OCI-LY1 (cell line): ENCODE data around the gene ANKRD40CL.

ENCODE experiments used
- H2AFZ ChIP-seq: fragments of 200-600 bp; sonication (generic), shearing (Covaris generic); 2 replicates; pipeline ENCODE4 v1.6.0; 2014; ENCODE audit warnings: antibody characterized with exemption, mild to moderate bottlenecking, low read length
- H3F3A ChIP-seq: fragments of 200-600 bp; sonication (generic), shearing (Covaris generic); 2 replicates; pipeline ENCODE4 v1.6.0; 2014; ENCODE audit warnings: mild to moderate bottlenecking, antibody characterized with exemption, low read length, moderate library complexity; ENCODE audit not compliant: insufficient read depth
- H3K27ac ChIP-seq: fragments of 200-600 bp; sonication (generic); 2 replicates; pipeline ENCODE4 v1.5.1; 2014; ENCODE audit warnings: low read length, mixed run types, mild to moderate bottlenecking, low read depth; ENCODE audit not compliant: poor library complexity, severe bottlenecking
- H3K27me3 ChIP-seq: fragments of 200-600 bp; sonication (generic); 2 replicates; pipeline ENCODE4 v1.6.0; 2014; ENCODE audit warnings: antibody characterized with exemption, mild to moderate bottlenecking, low read length, moderate library complexity; ENCODE audit not compliant: insufficient read depth
- H3K36me3 ChIP-seq: fragments of 200-600 bp; sonication (generic); 2 replicates; pipeline ENCODE4 v1.6.1; 2014; ENCODE audit warnings: mild to moderate bottlenecking, antibody characterized with exemption, low read length, moderate library complexity, mixed read lengths; ENCODE audit not compliant: insufficient read depth
- H3K4me1 ChIP-seq: fragments of 200-600 bp; sonication (generic); 2 replicates; pipeline ENCODE4 v1.5.1; 2014; ENCODE audit warnings: mild to moderate bottlenecking, low read length, moderate library complexity; ENCODE audit not compliant: insufficient read depth, severe bottlenecking
- H3K4me2 ChIP-seq: fragments of 200-600 bp; sonication (generic), shearing (Covaris generic); 2 replicates; pipeline ENCODE4 v1.6.1; 2014; ENCODE audit warnings: low read length
- H3K4me3 ChIP-seq: fragments of 200-600 bp; sonication (generic); 2 replicates; pipeline ENCODE4 v1.5.1; 2014; ENCODE audit warnings: low read length, low read depth, mild to moderate bottlenecking, mixed read lengths; ENCODE audit not compliant: poor library complexity, severe bottlenecking
- H3K79me2 ChIP-seq: fragments of 200-600 bp; shearing (Covaris generic); 2 replicates; pipeline ENCODE4 v1.6.1; 2016; ENCODE audit warnings: mixed run types, low read length, mixed read lengths; ENCODE audit not compliant: insufficient read depth
- H3K9ac ChIP-seq: fragments of 200-600 bp; sonication (generic), shearing (Covaris generic); 2 replicates; pipeline ENCODE4 v1.6.1; 2014; ENCODE audit warnings: mild to moderate bottlenecking, low read length, mixed read lengths
- H3K9me2 ChIP-seq: fragments of 200-600 bp; sonication (generic), shearing (Covaris generic); 2 replicates; pipeline ENCODE4 v1.6.1; 2014; ENCODE audit warnings: low read depth, mild to moderate bottlenecking, low read length, mixed read lengths
- H3K9me3 ChIP-seq: fragments of 200-600 bp; shearing (Covaris generic); 2 replicates; pipeline ENCODE4 v1.6.1; 2014; ENCODE audit warnings: low read length, mixed read lengths
- H4K20me1 ChIP-seq: fragments of 200-600 bp; sonication (generic), shearing (Covaris generic); 2 replicates; pipeline ENCODE4 v1.6.0; 2016; ENCODE audit warnings: mild to moderate bottlenecking, low read length; ENCODE audit not compliant: insufficient read depth
- EZH2 ChIP-seq: fragments of 200-600 bp; sonication (generic), shearing (Covaris generic); IDR thresholded peaks from 2 replicates; pipeline ENCODE4 v1.8.0; 2017; ENCODE audit warnings: borderline replicate concordance, mixed run types, mild to moderate bottlenecking, antibody characterized with exemption, low read length, moderate library complexity, mixed read lengths
- TF ChIP-seq, protein P1 (sequence below): fragments of 200-600 bp; sonication (generic), shearing (Covaris generic); IDR thresholded peaks from 2 replicates; pipeline ENCODE4 v1.5.1; 2017; ENCODE audit warnings: mild to moderate bottlenecking, antibody characterized with exemption, low read length, moderate library complexity, mixed read lengths

The ANKRD40CL gene, protein sequence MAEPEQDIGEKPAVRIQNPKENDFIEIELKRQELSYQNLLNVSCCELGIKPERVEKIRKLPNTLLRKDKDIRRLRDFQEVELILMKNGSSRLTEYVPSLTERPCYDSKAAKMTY

DNA sequence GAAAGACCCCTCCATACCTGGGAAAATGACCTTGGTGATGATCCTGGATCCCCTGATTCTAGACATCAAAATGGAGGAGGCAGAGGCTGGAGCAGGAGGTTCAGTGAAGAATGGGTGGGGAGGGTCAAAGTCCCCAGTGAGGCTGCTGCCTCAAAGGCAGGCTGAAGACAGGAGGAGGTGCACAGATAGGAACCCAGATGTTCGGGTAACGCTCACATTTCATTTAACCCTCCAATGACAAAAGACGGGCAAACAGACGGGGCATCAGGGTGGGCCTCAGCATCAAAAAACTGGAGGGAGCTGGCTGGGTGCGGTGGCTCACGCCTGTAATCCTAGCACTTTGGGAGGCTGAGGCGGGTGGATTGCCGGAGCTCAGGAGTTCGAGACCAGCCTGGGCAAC lies at the start of gene ANKRD40CL:
TSS of gene ANKRD40CL (minus strand) at position 73 of the 400 bp plus-strand sequence. CDS start 605 bp downstream, outside the sequence.
- no peaks in the 10 kb centered on the region for H3K9me3 ChIP-seq
- H2AFZ ChIP-seq: no peak within 1 kb of the TSS
- no peaks in the 10 kb centered on the region for H4K20me1 ChIP-seq
- no peak within 1 kb of the TSS; the same call in 1 of the 2 replicates for H3K9ac ChIP-seq
- no peaks in the 10 kb centered on the region for H3K9me2 ChIP-seq
- H3F3A ChIP-seq: no peaks in the 10 kb centered on the region
- H3K36me3 ChIP-seq: no peaks in the 10 kb centered on the region
- H3K4me1 ChIP-seq: peaks cover 47% of the 10 kb centered on the region
- H3K27me3 ChIP-seq: no peaks in the 10 kb centered on the region
- TF ChIP-seq, protein P1, sequence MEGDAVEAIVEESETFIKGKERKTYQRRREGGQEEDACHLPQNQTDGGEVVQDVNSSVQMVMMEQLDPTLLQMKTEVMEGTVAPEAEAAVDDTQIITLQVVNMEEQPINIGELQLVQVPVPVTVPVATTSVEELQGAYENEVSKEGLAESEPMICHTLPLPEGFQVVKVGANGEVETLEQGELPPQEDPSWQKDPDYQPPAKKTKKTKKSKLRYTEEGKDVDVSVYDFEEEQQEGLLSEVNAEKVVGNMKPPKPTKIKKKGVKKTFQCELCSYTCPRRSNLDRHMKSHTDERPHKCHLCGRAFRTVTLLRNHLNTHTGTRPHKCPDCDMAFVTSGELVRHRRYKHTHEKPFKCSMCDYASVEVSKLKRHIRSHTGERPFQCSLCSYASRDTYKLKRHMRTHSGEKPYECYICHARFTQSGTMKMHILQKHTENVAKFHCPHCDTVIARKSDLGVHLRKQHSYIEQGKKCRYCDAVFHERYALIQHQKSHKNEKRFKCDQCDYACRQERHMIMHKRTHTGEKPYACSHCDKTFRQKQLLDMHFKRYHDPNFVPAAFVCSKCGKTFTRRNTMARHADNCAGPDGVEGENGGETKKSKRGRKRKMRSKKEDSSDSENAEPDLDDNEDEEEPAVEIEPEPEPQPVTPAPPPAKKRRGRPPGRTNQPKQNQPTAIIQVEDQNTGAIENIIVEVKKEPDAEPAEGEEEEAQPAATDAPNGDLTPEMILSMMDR: no peak
- no peak for TF ChIP-seq EZH2
- no peak within 1 kb of the TSS for H3K4me3 ChIP-seq
- peak within 1 kb of the TSS; percentile 78 for H3K27ac ChIP-seq
- H3K79me2 ChIP-seq: no peaks in the 10 kb centered on the region
- no peak within 1 kb of the TSS for H3K4me2 ChIP-seq

DNA sequence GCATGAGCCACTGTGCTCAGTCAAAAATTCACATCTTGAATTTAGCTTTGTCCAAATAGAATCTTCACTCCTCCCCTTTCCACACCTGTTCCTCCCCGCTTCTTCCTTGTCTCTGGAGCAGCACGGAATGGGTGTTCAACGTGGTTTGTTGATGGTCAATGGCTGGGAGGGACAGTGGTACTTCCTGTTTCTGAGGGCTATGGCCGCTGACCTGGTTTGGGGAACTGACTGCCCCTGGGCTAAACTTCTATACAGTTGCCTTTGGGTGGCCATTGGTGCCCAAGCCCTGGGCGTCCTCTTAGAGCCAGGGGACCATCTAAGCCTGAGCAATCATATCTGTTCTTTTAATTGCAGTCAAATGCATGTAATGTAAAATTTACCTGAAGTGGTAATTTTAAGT lies 49.0 kb upstream of the ANKRD40CL start:
- Histone ChIP-seq H3K27ac (no peak overlapping the region), H3K9me2 (no peaks in the 10 kb centered on the region), H3K4me1 (no peaks in the 10 kb centered on the region), H3K36me3 (no peaks in the 10 kb centered on the region), H2AFZ (no peak overlapping the region), H3F3A (no peaks in the 10 kb centered on the region), H3K9ac (no peak overlapping the region), H3K9me3 (no peaks in the 10 kb centered on the region), H3K27me3 (no peaks in the 10 kb centered on the region; the same call in 1 of the 2 replicates), H3K79me2 (no peaks in the 10 kb centered on the region), H3K4me2 (no peak overlapping the region), H3K4me3 (no peak overlapping the region), H4K20me1 (no peaks in the 10 kb centered on the region)
- TF ChIP-seq, protein P1: no peak
- no peak for TF ChIP-seq EZH2

DNA sequence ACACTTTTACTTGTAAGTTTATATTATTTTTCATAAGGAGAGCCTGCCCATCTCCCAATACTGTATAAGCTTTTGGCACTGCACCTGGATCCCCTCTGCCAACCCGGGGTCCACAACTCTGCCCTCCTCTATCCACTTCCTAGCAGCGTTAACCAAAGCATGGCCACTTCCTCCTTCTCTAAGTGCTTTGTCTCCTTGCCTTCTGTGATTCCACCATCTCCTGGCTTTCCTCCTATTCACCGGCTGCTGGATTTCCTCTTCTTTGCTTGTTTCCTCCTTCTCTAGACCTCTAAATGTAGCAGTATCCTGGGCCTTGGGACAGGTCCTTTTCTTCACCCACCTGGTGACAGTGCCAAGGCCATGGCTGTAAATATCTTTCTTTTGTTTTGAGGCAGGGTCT lies 48.1 kb upstream of the ANKRD40CL start:
- H3K4me3 ChIP-seq: no peak overlapping the region
- H3K4me1 ChIP-seq: no peaks in the 10 kb centered on the region
- H3K9me2 ChIP-seq: no peaks in the 10 kb centered on the region
- H3K4me2 ChIP-seq: no peak overlapping the region
- no peak overlapping the region for H3K27ac ChIP-seq
- no peaks in the 10 kb centered on the region for H3K36me3 ChIP-seq
- H2AFZ ChIP-seq: no peak overlapping the region
- H3K79me2 ChIP-seq: no peaks in the 10 kb centered on the region
- no peaks in the 10 kb centered on the region for H3F3A ChIP-seq
- no peak overlapping the region for H3K9ac ChIP-seq
- H3K9me3 ChIP-seq: no peaks in the 10 kb centered on the region
- no peaks in the 10 kb centered on the region; the same call in 1 of the 2 replicates for H3K27me3 ChIP-seq
- TF ChIP-seq, protein P1: no peak
- TF ChIP-seq EZH2: no peak
- H4K20me1 ChIP-seq: no peaks in the 10 kb centered on the region
